ENCODE measurements around the gene CDH4.

The CDH4 gene

GRCh38 chr20:61803416-61803914 lies 551.4 kb downstream of the CDH4 start:
- Mint-ChIP-seq H3K27me3 (ENCODE audit: low read depth) (no peaks in the 10 kb centered on the region), H3K27ac (no peak overlapping the region), H3K4me3 (no peak overlapping the region), H3K9me3 (no peaks in the 10 kb centered on the region), H3K4me1 (ENCODE audit: low read depth) (peaks cover 2% of the 10 kb centered on the region), H3K36me3 (ENCODE audit: low read depth) (no peaks in the 10 kb centered on the region)

- no peaks in the 10 kb centered on the region for H3K36me3 Mint-ChIP-seq (ENCODE audit: low read depth)
- H3K9me3 Mint-ChIP-seq = no peaks in the 10 kb centered on the region
- no peaks in the 10 kb centered on the region for H3K27me3 Mint-ChIP-seq (ENCODE audit: low read depth)
- no peak overlapping the region for H3K27ac Mint-ChIP-seq
- peaks cover 2% of the 10 kb centered on the region for H3K4me1 Mint-ChIP-seq (ENCODE audit: low read depth)
- no peak overlapping the region for H3K4me3 Mint-ChIP-seq
These were observed 552.1 kb downstream of the CDH4 start for GRCh38 chr20:61803915-61804751.

- no peak overlapping the region for H3K4me3 Mint-ChIP-seq
- no peaks in the 10 kb centered on the region for H3K9me3 Mint-ChIP-seq
- H3K27me3 Mint-ChIP-seq (ENCODE audit: low read depth) = no peaks in the 10 kb centered on the region
- no peak overlapping the region for H3K27ac Mint-ChIP-seq
- H3K4me1 Mint-ChIP-seq (ENCODE audit: low read depth) = peaks cover 2% of the 10 kb centered on the region
- H3K36me3 Mint-ChIP-seq (ENCODE audit: low read depth) = no peaks in the 10 kb centered on the region
These were observed 552.8 kb downstream of the CDH4 start for GRCh38 chr20:61804752-61805295.

- Mint-ChIP-seq H3K36me3 (ENCODE audit: low read depth) (no peaks in the 10 kb centered on the region), H3K4me1 (ENCODE audit: low read depth) (peaks cover 2% of the 10 kb centered on the region), H3K27me3 (ENCODE audit: low read depth) (no peaks in the 10 kb centered on the region), H3K4me3 (no peak overlapping the region), H3K9me3 (no peaks in the 10 kb centered on the region), H3K27ac (no peak overlapping the region)
These were observed 553.3 kb downstream of the CDH4 start for GRCh38 chr20:61805365-61805764.

- Mint-ChIP-seq H3K9me3 (no peaks in the 10 kb centered on the region), H3K27ac (no peak overlapping the region), H3K4me1 (ENCODE audit: low read depth) (peaks cover 2% of the 10 kb centered on the region), H3K36me3 (ENCODE audit: low read depth) (no peaks in the 10 kb centered on the region), H3K27me3 (ENCODE audit: low read depth) (no peaks in the 10 kb centered on the region), H3K4me3 (no peak overlapping the region)
These were observed 553.7 kb downstream of the CDH4 start for GRCh38 chr20:61805781-61806180.

- no peak overlapping the region for H3K4me3 Mint-ChIP-seq
- H3K27ac Mint-ChIP-seq = no peak overlapping the region
- H3K36me3 Mint-ChIP-seq (ENCODE audit: low read depth) = no peaks in the 10 kb centered on the region
- H3K4me1 Mint-ChIP-seq (ENCODE audit: low read depth) = peaks cover 2% of the 10 kb centered on the region
- H3K9me3 Mint-ChIP-seq = no peaks in the 10 kb centered on the region
- no peaks in the 10 kb centered on the region for H3K27me3 Mint-ChIP-seq (ENCODE audit: low read depth)
These were observed 554.3 kb downstream of the CDH4 start for GRCh38 chr20:61806314-61806713.

- Mint-ChIP-seq H3K4me3 (no peak overlapping the region), H3K9me3 (no peaks in the 10 kb centered on the region), H3K4me1 (ENCODE audit: low read depth) (peaks cover 2% of the 10 kb centered on the region), H3K36me3 (ENCODE audit: low read depth) (no peaks in the 10 kb centered on the region), H3K27ac (no peak overlapping the region), H3K27me3 (ENCODE audit: low read depth) (no peaks in the 10 kb centered on the region)
These were observed 554.9 kb downstream of the CDH4 start for GRCh38 chr20:61806995-61807394.

- no peaks in the 10 kb centered on the region for H3K36me3 Mint-ChIP-seq (ENCODE audit: low read depth)
- H3K9me3 Mint-ChIP-seq = no peaks in the 10 kb centered on the region
- no peaks in the 10 kb centered on the region for H3K27me3 Mint-ChIP-seq (ENCODE audit: low read depth)
- no peak overlapping the region for H3K4me3 Mint-ChIP-seq
- H3K4me1 Mint-ChIP-seq (ENCODE audit: low read depth) = peaks cover 2% of the 10 kb centered on the region
- no peak overlapping the region for H3K27ac Mint-ChIP-seq
These were observed 555.6 kb downstream of the CDH4 start for GRCh38 chr20:61807471-61808160.

- peaks cover 2% of the 10 kb centered on the region for H3K4me1 Mint-ChIP-seq (ENCODE audit: low read depth)
- no peaks in the 10 kb centered on the region for H3K9me3 Mint-ChIP-seq
- H3K4me3 Mint-ChIP-seq = no peak overlapping the region
- H3K36me3 Mint-ChIP-seq (ENCODE audit: low read depth) = no peaks in the 10 kb centered on the region
- no peak overlapping the region for H3K27ac Mint-ChIP-seq
- no peaks in the 10 kb centered on the region for H3K27me3 Mint-ChIP-seq (ENCODE audit: low read depth)
These were observed 556.4 kb downstream of the CDH4 start for GRCh38 chr20:61808447-61808846.

- no peak overlapping the region for H3K27ac Mint-ChIP-seq
These were observed 557.1 kb downstream of the CDH4 start for GRCh38 chr20:61809006-61809770.

GRCh38 chr20:61810066-61810737 lies 558.1 kb downstream of the CDH4 start:
- Mint-ChIP-seq H3K27me3 (ENCODE audit: low read depth) (no peaks in the 10 kb centered on the region), H3K27ac (no peak overlapping the region), H3K4me1 (ENCODE audit: low read depth) (no peaks in the 10 kb centered on the region), H3K9me3 (no peaks in the 10 kb centered on the region), H3K4me3 (no peak overlapping the region), H3K36me3 (ENCODE audit: low read depth) (no peaks in the 10 kb centered on the region)

More at GRCh38 chr20:61809006-61809770, 557.1 kb downstream of the CDH4 start:
- no peaks in the 10 kb centered on the region for H3K9me3 Mint-ChIP-seq
- no peaks in the 10 kb centered on the region for H3K27me3 Mint-ChIP-seq (ENCODE audit: low read depth)
- no peaks in the 10 kb centered on the region for H3K36me3 Mint-ChIP-seq (ENCODE audit: low read depth)
- H3K4me1 Mint-ChIP-seq (ENCODE audit: low read depth) = peaks cover 2% of the 10 kb centered on the region
- H3K4me3 Mint-ChIP-seq = no peak overlapping the region

GRCh38 chr20:61810738-61811135 lies 558.7 kb downstream of the CDH4 start:
- Mint-ChIP-seq H3K27me3 (ENCODE audit: low read depth) (no peaks in the 10 kb centered on the region), H3K27ac (no peak overlapping the region), H3K36me3 (ENCODE audit: low read depth) (no peaks in the 10 kb centered on the region), H3K4me3 (no peak overlapping the region), H3K4me1 (ENCODE audit: low read depth) (no peaks in the 10 kb centered on the region), H3K9me3 (no peaks in the 10 kb centered on the region)

GRCh38 chr20:61811166-61811565 lies 559.1 kb downstream of the CDH4 start:
- no peak overlapping the region for H3K27ac Mint-ChIP-seq
- H3K36me3 Mint-ChIP-seq (ENCODE audit: low read depth) = no peaks in the 10 kb centered on the region
- H3K4me3 Mint-ChIP-seq = no peak overlapping the region
- H3K9me3 Mint-ChIP-seq = no peaks in the 10 kb centered on the region
- H3K4me1 Mint-ChIP-seq (ENCODE audit: low read depth) = no peaks in the 10 kb centered on the region
- no peaks in the 10 kb centered on the region for H3K27me3 Mint-ChIP-seq (ENCODE audit: low read depth)
